HG03571 (cell line): Measurements from ENCODE around the gene PCDH15.
"Not testable (repeated sequence)": the region's sequence is repeated elsewhere in the genome, so short reads cannot be mapped to it uniquely, and the experiment has no call there.

Source experiments
- ATAC-seq: cut with Tn5 transposase; IDR thresholded peaks from one replicate; pipeline ENCODE4 v1.9.1; 2021; ENCODE audit not compliant: unreplicated experiment

Gene PCDH15

GRCh38 chr10:54402576-54402975, 398.5 kb downstream of the PCDH15 start:
- no peak for ATAC-seq

- ATAC-seq, result no peak
These were observed 405.0 kb downstream of the PCDH15 start for GRCh38 chr10:54396031-54396430.

- not testable (repeated sequence) for ATAC-seq
These were observed 406.4 kb downstream of the PCDH15 start for GRCh38 chr10:54394598-54394997.

GRCh38 chr10:54372179-54372578, 428.9 kb downstream of the PCDH15 start:
- no peak for ATAC-seq

- ATAC-seq, result no peak
These were observed 432.0 kb downstream of the PCDH15 start for GRCh38 chr10:54368984-54369383.

GRCh38 chr10:54363390-54363789, 437.6 kb downstream of the PCDH15 start:
- ATAC-seq, result no peak

- ATAC-seq, result no peak
These were observed 459.0 kb downstream of the PCDH15 start for GRCh38 chr10:54342058-54342457.

GRCh38 chr10:54335296-54335695, 465.7 kb downstream of the PCDH15 start:
- ATAC-seq, result no peak

GRCh38 chr10:54319341-54319740, 481.7 kb downstream of the PCDH15 start:
- no peak for ATAC-seq

GRCh38 chr10:54318470-54318869, 482.6 kb downstream of the PCDH15 start:
- ATAC-seq, result no peak

GRCh38 chr10:54314430-54314829, 486.6 kb downstream of the PCDH15 start:
- ATAC-seq, result no peak

- no peak for ATAC-seq
These were observed 516.4 kb downstream of the PCDH15 start for GRCh38 chr10:54284526-54285193.

GRCh38 chr10:54282012-54282411, 519.0 kb downstream of the PCDH15 start:
- no peak for ATAC-seq

- ATAC-seq, result no peak
These were observed 534.6 kb downstream of the PCDH15 start for GRCh38 chr10:54266395-54266794.

GRCh38 chr10:54262726-54263125, 538.3 kb downstream of the PCDH15 start:
- no peak for ATAC-seq

GRCh38 chr10:54259104-54259503, 541.9 kb downstream of the PCDH15 start:
- no peak for ATAC-seq

- no peak for ATAC-seq
These were observed 566.2 kb downstream of the PCDH15 start for GRCh38 chr10:54234832-54235231.

- no peak for ATAC-seq
These were observed 597.6 kb downstream of the PCDH15 start for GRCh38 chr10:54203401-54203800.

GRCh38 chr10:54198051-54198450, 603.0 kb downstream of the PCDH15 start:
- ATAC-seq, result no peak

GRCh38 chr10:54194806-54195205, 606.2 kb downstream of the PCDH15 start:
- no peak for ATAC-seq

- ATAC-seq, result no peak
These were observed 641.1 kb downstream of the PCDH15 start for GRCh38 chr10:54159924-54160323.

- ATAC-seq, result no peak
These were observed 652.5 kb downstream of the PCDH15 start for GRCh38 chr10:54148508-54148907.

GRCh38 chr10:54139819-54140428, 661.1 kb downstream of the PCDH15 start:
- ATAC-seq, result no peak
